DMS53 treated with DMSO at 0.1 percent for 48 hours (cell line): ENCODE measurements around the gene DGCR8.

Experiments
- DNase-seq: peaks from one replicate; lab custom pipeline; 2025; ENCODE audit not compliant: unreplicated experiment; lab: John Stamatoyannopoulos, UW

Gene DGCR8

DNA sequence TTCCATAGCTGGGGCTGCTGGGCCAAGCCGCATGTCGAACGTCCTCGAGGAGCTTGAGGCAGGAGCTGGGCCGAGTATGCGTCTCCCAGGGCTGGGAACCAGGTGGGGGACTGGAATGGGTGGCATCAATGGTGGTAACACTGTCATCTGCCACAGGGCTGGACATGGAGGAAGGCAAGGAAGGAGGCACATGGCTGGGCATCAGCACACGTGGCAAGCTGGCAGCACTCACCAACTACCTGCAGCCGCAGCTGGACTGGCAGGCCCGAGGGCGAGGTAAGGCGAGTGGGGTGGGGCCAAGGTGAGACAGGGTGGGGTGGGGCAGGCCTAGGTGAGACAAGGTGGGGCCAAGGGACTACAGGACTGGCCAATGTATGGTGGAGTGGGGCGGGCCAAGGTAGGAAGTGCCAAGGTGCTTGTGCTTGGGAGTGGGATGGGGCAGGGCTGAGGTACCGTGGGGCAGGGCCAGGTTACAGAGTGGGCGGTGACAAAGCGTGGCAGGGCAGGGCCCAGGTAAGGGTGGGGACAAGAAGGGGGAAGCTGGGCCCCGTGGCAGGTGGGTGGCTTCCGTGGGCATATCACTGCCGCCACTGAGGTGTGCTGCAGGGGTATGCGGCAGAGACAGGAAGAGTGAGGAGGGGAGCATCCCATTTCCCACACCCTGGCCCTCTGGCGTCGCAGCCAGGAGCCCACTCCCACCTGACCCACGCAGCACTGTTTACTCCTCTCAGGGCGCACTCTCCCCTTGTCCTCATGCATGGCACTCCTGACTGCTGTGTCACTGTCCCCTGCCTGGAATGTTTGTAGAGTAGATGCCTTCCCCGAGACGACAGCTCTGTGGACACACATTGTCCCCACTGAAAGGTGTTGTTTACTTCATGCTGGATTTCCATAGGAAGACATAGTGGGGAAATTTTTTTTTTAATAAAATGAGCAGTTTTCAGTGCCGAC is 27.5 kb upstream of the DGCR8 start:
- no peak for DNase-seq

DNA sequence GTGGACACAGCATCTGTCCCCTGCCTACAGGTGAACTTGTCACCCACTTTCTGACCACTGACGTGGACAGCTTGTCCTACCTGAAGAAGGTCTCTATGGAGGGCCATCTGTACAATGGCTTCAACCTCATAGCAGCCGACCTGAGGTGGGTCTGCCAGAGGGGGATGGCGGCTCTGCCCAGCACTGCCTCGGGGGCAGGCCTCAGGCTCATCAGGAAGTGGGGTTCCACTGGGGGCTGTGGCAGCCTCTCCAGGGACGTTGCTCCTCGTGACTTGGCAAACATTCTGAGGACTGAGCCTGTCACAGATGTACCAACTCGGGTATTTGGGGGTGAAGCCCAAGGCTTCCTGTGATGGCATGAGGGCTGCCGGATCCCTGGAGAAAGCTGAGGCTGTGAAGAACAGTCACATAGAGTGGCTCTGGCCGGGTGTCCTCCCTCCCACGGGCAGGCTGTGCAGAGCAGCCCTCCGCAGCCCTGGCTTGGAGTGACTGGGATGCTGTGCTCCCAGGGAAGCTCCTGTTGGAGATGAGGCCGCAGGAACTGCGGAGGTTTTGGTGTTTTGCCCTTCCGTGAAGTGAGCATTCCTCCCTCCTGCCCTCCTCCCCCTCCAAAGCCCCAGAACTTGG is 26.5 kb upstream of the DGCR8 start:
- DNase-seq, result no peak

DNA sequence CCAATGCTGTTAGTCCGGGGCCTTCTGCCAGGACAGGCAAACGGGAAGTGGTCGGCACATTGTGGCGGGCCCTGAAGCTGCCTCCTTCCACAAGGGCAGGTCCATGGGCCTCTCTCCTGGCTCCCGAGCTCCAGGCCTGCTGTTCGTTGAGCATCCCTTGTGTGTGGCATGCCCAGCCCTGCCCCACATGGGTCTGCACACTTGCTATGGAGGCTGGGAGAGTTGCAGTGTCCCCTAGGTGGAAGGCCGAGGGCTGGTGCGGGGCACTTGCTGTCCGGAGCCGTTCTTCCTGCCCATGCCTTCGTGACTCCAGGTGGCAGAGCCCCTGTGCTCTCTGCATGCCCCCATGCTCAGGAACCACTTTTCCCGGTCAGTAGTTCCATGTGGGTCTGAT is 26.0 kb upstream of the DGCR8 start:
- no peak for DNase-seq

DNA sequence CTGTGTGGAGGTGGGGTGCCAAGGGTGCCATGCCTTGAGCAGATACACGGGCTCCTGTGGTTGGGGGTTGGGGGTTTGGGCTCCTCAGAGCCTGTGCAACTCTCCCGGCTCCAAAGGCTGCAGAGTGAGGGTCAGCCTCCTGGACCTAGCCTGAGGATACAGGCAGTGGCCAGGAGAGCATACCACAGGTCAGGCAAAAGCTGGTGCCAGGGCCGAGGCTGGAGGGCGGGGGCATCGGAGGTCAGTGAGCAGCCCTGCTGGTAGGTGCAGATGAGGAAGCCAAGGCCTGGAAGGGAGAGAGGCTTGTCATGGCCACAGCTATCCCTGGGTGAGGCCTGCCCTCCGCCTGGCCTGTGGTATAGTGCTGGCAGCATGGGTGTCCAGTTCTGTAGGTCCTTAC is 25.6 kb upstream of the DGCR8 start:
- DNase-seq, result no peak

DNA sequence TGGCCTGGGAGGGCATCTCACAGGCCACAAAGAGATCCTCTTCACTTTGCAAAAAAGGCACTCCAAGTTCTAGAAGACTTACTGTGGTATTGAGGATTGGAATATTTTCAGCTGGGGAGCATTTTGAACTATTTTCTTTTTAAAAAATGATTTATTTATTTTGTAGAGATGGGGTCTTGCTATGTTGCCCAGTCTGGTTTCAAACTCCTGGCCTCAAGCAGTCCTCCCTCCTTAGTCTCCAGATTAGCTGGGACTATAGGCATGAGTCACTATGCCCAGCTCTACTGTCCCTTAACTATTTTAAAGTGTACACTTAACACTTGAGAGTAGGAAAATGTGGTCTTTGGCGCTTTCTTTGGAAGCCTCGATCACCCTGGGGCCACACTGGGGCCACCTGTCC is 24.9 kb upstream of the DGCR8 start:
- no peak for DNase-seq

DNA sequence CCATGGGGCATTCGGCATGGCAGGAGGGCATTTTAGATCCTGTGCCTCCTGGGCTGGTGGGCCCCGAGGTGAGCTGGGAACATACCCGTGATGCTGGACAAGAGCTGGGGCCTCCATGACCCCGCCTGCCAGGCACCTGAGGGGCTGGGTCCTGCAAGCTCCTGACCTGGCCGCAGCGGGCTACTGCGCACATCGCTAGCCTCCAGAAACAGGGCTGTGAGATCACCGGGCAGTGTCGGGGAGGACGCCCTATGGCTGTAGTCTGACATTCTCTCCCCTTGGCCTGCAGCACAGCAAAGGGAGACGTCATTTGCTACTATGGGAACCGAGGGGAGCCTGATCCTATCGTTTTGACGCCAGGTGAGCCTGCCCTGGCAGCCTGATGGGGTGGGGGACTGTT is 24.4 kb upstream of the DGCR8 start:
- DNase-seq, result no peak

DNA sequence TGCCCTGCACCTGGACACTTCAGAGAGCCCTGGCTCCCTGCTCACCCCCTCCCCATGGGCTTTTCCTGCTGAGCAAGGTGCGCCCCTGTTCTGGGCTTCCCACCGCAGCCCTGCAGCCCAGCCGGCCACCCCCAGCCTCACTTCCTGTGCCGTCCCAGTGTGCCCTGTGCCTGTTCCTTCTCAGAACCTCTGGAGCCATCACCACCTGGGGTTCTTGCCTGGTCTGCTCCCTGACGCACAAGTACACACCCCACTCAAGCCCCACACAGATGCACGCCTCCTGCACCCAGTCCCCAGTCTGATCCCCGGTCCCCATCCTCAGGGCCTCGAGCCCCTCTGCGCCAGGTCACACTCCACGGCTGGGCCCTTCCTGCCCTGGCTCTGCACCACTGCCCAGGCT is 23.9 kb upstream of the DGCR8 start:
- DNase-seq, result no peak

DNA sequence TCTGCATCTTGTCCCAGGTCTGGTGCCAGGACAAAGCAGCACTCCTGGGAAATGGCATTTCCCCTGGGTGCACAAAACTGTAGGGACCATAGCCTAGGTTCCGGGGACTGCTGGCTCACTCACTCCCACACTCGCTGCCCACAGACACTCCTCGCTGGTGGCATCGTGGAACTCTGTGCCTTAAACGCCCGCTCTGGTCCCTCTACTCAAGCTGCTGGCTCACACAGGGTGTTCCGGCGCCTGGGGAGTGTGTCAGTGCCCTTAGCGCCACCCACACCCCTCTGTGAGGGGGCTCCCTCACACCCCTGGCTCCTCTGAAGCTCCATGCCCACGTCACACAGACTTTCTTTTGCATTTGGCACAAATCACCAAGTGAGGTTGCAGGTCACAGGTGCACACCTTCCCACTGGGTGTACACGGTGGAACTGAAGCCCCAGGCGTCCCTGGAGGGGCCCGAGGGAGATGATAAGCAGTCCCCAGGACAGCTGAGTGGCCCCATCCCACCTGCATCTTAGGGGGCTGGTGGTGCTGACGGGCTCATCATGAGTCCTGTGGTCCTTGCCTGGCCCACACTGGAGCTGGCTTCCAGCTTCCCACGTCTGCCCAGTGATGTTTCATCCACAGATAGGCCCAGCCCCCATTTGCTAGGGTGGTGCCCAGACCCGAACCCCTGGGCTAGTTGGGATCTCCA is 23.2 kb upstream of the DGCR8 start:
- DNase-seq, result no peak

DNA sequence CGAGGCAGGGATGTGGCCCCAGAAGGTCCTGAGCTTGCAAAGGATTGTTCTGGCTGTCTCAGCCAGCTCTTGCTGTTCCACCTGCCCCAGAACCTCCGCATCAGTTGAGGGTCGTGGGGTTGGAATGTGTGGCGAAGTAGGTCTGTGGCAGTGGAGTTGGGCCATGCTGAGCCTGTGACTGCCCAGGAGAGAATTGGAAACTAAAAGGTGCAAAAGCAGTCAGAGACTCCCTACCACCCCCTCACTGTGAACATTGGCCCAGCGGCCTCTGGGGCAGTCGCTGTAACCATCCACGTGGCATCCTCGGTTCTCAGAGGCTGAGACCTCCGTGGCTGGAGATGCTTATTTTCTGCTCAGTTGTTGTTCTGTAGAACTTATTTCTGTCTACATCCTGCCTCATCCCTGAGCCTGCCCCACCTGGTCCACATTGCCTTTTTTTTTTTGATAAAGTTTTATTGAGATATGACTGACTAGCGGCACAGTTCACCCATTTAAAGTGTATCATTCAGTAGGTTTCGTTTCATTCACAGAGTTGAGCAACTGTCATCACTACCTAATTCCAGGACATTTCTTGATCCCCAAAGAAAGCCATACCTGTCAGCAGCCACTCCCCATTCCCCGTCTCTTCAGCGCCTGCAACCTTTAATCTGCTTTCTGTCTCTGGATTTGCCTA is 22.3 kb upstream of the DGCR8 start:
- no peak for DNase-seq

DNA sequence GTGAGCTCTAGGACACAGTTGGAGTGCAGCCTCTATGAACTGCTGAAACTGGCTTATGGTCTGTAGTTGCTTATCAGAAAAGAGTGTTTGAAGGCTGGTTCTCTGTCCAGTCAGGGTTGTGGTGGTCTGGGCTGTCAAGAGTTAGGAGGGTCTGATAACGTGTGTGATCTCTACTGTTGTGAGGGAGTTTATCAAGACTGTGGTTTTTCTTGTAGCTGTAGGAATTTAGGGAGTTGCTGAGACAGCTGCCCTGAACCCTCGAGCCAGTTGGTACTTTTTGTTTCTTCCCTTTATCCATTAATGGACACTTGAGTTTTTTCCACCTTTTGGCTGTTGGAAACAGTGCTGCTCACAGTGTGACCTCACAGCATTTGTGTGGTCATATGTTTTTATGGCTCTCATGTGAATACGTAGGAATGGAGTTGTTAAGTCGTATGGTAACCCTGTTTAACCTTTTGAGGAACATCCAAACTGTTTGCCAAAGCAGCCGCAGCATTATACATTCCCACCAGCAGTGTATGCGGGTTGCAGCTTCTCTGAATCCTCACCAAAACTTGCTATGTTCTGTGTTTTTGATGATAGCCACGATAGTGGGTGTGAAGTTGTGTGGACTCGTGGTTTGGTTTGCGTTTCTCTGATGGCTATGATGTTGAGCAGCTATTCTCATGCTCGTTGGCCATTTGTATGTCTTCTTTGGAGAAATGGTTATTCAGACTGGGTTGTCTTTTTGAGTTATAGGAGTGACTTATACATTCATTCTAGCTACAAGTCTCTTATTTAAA is 20.9 kb upstream of the DGCR8 start:
- no peak for DNase-seq

DNA sequence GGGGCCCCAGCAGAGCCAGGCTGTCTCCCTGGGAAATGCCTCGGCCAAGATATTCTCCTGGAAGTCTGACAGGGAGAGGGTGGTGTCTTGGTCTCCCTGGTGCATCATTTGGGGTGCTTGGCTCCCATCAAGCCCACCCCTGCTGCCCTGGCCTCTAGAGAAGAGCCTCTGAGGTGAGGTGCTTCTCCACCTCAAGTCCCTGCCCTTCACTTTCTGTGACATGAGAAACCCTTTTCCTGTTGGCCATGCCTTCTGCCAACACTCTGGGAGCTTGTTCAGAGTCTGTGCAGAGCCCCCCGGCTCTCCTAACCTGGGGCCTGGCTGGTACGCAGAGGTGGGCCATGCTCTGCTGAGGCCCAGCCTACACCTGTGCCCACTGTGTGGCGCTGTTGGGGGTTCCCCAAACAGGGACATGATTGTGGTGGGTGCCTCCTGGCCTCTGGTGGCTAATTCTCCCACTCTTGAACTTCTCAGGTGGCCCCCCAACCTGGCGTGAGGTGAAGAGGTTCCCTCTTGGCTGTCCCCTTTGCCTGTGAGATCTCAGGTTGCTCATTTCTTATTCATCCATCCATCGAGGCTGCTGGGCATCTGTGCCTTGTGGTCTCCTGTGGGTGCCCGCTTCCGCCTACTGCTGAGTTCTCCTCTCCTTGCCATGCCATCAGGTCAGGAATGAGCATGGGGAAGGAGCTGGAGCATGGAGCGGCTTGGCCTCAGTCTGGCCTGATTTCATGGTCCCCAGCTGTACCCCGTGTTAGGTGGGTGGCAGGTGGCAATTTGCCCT is 19.2 kb upstream of the DGCR8 start:
- no peak for DNase-seq

DNA sequence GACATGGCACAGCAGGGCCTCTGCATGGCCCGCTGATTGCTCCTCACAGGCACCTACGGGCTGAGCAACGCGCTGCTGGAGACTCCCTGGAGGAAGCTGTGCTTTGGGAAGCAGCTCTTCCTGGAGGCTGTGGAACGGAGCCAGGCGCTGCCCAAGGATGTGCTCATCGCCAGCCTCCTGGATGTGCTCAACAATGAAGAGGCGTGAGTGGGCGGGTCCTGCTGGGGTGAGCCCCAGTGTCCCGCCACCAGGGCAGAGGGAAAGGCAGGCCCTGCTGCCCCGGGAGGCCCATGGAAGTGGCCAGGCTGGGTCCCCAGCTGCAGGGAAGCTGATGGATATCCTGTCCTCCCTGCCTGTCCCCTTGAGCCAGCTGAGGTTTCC is 18.6 kb upstream of the DGCR8 start:
- no peak for DNase-seq

DNA sequence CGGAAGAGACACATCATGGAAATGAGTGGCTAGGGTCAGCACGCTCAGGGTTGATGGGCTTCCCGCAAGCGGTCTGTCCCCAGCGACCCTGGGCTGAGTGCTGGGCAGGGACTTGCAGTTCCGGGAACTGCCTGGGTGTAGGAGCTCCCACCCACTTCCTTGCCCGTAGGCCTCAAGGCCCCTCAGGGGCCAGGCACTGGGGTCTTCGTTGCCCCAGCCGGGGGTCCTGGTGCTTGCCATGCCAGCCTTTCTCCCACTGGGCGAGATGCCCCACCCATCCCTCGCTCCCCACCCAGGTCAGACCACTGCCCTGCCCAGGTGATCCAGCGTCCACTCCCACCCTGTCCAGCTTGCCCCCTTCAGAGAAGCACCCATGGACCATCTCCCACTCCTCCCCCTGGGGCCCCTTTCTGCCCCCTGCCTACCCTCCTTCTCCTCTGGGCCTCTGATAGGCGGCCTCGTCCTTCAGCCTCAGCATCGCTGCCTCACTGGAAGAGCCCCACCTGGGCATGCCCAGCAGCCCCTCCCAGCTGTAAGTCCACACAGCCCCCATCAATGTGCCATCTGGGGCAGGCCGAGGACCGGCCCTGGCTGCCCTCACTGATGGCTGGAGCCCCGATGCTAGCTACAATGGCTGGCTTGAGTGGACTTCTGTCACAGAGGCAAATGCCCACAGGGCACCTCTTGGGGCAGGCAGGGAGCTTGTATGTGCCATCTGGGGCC is 17.8 kb upstream of the DGCR8 start:
- no peak for DNase-seq

DNA sequence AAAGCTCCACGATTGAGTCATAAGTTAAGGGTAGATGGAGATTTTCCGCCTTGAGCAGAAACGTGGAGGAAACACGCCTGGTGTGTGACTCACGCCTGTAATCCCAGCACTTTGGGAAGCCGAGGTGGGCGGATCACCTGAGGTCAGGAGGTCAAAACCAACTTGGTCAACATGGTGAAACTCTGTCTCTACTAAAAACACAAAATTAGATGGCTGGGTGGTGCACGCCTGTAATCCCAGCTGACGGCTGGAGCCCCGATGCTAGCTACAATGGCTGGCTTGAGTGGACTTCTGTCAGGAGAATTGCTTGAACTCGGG is 17.3 kb upstream of the DGCR8 start:
- no peak for DNase-seq

DNA sequence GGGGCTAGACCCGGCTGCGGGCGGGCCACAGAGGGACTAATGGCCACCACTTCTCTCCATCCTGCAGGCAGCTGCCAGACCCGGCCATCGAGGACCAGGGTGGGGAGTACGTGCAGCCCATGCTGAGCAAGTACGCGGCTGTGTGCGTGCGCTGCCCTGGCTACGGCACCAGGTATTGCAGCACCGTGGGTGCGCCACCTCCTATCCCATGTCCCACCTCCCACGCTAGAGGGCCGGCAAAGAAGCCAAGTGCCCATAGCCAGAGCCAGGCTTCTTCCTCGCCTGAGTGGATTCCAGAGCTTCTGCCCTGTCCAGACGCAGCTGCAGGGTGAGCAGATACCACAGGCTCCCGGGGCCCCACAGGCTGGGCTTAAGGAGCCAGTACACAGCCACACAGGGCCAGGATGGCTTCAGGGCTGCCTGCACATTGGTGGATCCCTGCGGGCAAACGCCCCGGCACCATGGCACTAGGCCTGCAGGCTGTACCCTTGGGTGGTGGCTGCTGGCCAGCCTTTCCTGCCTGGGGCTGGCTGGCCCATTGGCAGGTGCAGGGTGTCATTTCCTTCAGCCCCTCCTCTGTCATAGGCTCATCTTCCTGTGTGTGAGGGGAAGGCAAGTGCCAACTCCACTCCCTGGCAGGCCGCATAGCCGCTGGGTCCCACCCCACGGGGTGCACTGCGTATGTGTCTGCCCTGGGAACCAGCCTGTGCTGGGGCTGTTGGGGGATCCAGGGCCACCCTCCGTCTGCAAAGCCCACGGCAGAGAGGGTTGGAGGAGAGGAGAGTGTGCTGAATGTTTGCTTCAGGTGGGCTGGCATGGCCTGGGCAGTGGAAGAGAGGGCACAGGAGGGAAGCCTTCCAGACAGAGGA is 16.5 kb upstream of the DGCR8 start:
- no peak for DNase-seq

DNA sequence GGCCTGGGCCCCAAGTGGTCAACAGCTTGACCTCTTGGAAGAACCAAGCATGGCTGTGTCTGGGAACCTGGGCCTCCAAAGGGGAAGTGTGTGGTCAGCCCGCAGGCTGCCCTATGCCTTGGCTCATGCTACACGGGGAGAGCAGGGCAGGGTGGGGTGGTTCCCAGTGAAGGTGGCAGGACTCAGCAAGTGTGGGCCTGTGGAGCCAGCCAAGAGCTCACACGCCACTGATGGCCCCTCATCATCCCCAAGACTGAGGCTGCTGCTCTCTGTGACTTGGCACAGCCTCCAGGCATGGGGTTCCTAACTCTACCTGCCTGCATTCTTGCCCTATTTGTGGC is 15.9 kb upstream of the DGCR8 start:
- DNase-seq, result no peak

DNA sequence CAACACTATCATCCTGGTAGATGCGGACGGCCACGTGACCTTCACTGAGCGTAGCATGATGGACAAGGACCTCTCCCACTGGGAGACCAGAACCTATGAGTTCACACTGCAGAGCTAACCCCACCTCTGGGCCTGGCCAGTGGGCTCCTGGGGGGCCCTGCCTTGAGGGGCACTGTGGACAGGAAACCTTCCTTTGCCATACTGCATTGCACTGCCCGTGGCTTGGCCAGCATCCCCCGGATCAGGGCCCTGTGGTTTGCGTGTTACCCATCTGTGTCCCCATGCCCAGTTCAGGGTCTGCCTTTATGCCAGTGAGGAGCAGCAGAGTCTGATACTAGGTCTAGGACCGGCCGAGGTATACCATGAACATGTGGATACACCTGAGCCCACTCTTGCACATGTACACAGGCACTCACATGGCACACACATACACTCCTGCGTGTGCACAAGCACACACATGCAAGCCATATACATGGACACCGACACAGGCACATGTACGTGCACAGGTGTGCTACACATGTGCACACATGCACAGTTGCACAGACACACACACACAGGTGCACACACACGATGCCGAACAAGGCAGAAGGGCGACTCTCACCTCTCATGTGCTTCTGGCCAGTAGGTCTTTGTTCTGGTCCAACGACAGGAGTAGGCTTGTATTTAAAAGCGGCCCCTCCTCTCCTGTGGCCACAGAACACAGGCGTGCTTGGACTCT is 15.3 kb upstream of the DGCR8 start:
- no peak for DNase-seq
